H1 (cell line): Measurements from ENCODE around the gene ZNF768.

Experiments used
- EZH2 ChIP-seq: fragments of 200-600 bp; sonication (generic); IDR thresholded peaks from 2 replicates; pipeline ENCODE4 v1.7.1; 2012; ENCODE audit warnings: low read depth, mild to moderate bottlenecking, moderate library complexity, low read length, inconsistent platforms; ENCODE audit not compliant: severe bottlenecking
- HDAC6 ChIP-seq: IDR thresholded peaks from one replicate; pipeline ENCODE4 v1.7.1; 2012; ENCODE audit warnings: low read depth, mild to moderate bottlenecking, inconsistent platforms, low read length, moderate library complexity
- TAF1 ChIP-seq: IDR thresholded peaks from 2 replicates; pipeline ENCODE4 v1.6.1; 2011; ENCODE audit warnings: mild to moderate bottlenecking, low read depth, low read length
- TF ChIP-seq, protein P1 (sequence below), 3 experiments: IDR thresholded peaks; 1 replicate in 2 of 3; 2 replicates in 1 of 3; pipeline versions ENCODE4 v1.5.1 to v1.6.1; 2011; ENCODE audit warnings: low read length in 3 of 3, mild to moderate bottlenecking in 3 of 3, inconsistent platforms in 2 of 3, low read depth in 1 of 3, moderate library complexity in 1 of 3; ENCODE audit not compliant: insufficient read depth in 1 of 3; ENCODE audit errors: control extremely low read depth in 1 of 3
- TF ChIP-seq, protein P2 (sequence below): IDR thresholded peaks from 2 replicates; pipeline ENCODE4 v1.6.1; 2012; ENCODE audit warnings: inconsistent platforms

DNA sequence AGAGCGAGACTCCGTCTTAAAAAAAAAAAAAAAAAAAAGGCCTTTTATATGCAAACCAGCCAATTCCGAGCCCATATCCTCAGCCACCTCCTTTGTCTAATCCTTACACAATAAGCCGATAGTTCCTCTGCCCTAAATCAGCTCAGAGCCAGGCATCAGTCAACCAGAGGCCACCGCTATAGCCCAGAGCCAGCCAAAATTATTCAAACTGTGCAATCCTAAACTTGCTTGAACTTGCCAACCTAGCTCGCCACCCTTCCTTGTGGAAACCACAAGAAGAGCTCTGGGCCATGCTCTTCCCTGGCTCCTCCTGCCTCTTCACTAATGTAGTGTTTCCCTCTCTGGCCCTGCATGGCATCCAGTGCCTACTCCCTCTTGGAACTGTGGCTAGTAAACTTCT is 36.2 kb downstream of the ZNF768 start:
- TF ChIP-seq HDAC6 (no peak), EZH2 (no peak), TAF1 (no peak)
- TF ChIP-seq, protein P1, sequence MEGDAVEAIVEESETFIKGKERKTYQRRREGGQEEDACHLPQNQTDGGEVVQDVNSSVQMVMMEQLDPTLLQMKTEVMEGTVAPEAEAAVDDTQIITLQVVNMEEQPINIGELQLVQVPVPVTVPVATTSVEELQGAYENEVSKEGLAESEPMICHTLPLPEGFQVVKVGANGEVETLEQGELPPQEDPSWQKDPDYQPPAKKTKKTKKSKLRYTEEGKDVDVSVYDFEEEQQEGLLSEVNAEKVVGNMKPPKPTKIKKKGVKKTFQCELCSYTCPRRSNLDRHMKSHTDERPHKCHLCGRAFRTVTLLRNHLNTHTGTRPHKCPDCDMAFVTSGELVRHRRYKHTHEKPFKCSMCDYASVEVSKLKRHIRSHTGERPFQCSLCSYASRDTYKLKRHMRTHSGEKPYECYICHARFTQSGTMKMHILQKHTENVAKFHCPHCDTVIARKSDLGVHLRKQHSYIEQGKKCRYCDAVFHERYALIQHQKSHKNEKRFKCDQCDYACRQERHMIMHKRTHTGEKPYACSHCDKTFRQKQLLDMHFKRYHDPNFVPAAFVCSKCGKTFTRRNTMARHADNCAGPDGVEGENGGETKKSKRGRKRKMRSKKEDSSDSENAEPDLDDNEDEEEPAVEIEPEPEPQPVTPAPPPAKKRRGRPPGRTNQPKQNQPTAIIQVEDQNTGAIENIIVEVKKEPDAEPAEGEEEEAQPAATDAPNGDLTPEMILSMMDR (IDR thresholded peaks at IDR 0.05; ENCODE audit: control extremely low read depth in 1 of 3, insufficient read depth in 1 of 3, low read depth in 1 of 3, low read length in 3 of 3): no peak
- TF ChIP-seq, protein P2, sequence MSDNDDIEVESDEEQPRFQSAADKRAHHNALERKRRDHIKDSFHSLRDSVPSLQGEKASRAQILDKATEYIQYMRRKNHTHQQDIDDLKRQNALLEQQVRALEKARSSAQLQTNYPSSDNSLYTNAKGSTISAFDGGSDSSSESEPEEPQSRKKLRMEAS: no peak
